H7 (cell line): ENCODE results near the gene SLC17A8. TPM values are rescaled to one million over a fixed set of nuclear protein-coding genes. Genes with fewer than 3 reads are reported as not detected.
"Not testable (repeated sequence)": the region's sequence is repeated elsewhere in the genome, so short reads cannot be mapped to it uniquely, and the experiment has no call there.

ENCODE experiments used
- DNase-seq: peaks from one replicate; pipeline ENCODE4 v3.0.0; 2012
- H3K27me3 ChIP-seq: 2 replicates; pipeline ENCODE4 v1.6.0; 2011; ENCODE audit warnings: mild to moderate bottlenecking, low read length; ENCODE audit not compliant: control insufficient read depth, insufficient read depth
- H3K36me3 ChIP-seq: replicated peaks from 2 replicates; pipeline ENCODE4 v1.5.1; 2011; ENCODE audit warnings: low read length; ENCODE audit not compliant: control insufficient read depth, insufficient read depth
- H3K4me3 ChIP-seq: 2 replicates; pipeline ENCODE4 v1.5.1; 2011; ENCODE audit warnings: low read depth, mild to moderate bottlenecking, control low read depth, low read length, moderate library complexity; ENCODE audit not compliant: insufficient read depth
- total RNA-seq: library from RNA; depleted of rRNA; stranded (reverse); fragments of >200 nt; shearing (Covaris generic); gene quantifications from 2 replicates; pipeline ENCODE4 v1.2.3, GENCODE V29; 2014

The SLC17A8 gene
- total RNA-seq, 1 experiment from 2014 or later = not detected

GRCh38 chr12:100426145-100426544 lies 69.3 kb downstream of the SLC17A8 start:
- DNase-seq = no peak
- no peaks in the 10 kb centered on the region for H3K27me3 ChIP-seq
- no peak overlapping the region for H3K4me3 ChIP-seq
- no peaks in the 10 kb centered on the region for H3K36me3 ChIP-seq

- no peak for DNase-seq
- no peaks in the 10 kb centered on the region for H3K36me3 ChIP-seq
- no peak overlapping the region for H3K4me3 ChIP-seq
- no peaks in the 10 kb centered on the region for H3K27me3 ChIP-seq
Measured at GRCh38 chr12:100427078-100427477, 70.2 kb downstream of the SLC17A8 start.

GRCh38 chr12:100430251-100430650 lies 73.4 kb downstream of the SLC17A8 start:
- not testable (repeated sequence) for DNase-seq, H3K27me3 ChIP-seq, H3K4me3 ChIP-seq, H3K36me3 ChIP-seq

GRCh38 chr12:100433701-100434100 lies 76.8 kb downstream of the SLC17A8 start:
- H3K36me3 ChIP-seq = no peaks in the 10 kb centered on the region
- no peak overlapping the region for H3K4me3 ChIP-seq
- DNase-seq = no peak
- no peaks in the 10 kb centered on the region for H3K27me3 ChIP-seq

- no peak overlapping the region for H3K4me3 ChIP-seq
- no peak for DNase-seq
- no peaks in the 10 kb centered on the region for H3K27me3 ChIP-seq
- H3K36me3 ChIP-seq = no peaks in the 10 kb centered on the region
Measured at GRCh38 chr12:100434177-100434576, 77.3 kb downstream of the SLC17A8 start.

GRCh38 chr12:100435957-100436356 lies 79.1 kb downstream of the SLC17A8 start:
- Histone ChIP-seq H3K36me3 (no peaks in the 10 kb centered on the region), H3K27me3 (no peaks in the 10 kb centered on the region), H3K4me3 (no peak overlapping the region)
- no peak for DNase-seq

GRCh38 chr12:100437038-100437841 lies 80.4 kb downstream of the SLC17A8 start:
- H3K27me3 ChIP-seq = no peaks in the 10 kb centered on the region
- no peaks in the 10 kb centered on the region for H3K36me3 ChIP-seq
- DNase-seq = no peak
- H3K4me3 ChIP-seq = no peak overlapping the region

GRCh38 chr12:100439797-100440196 lies 82.9 kb downstream of the SLC17A8 start:
- H3K4me3 ChIP-seq = no peak overlapping the region
- no peaks in the 10 kb centered on the region for H3K27me3 ChIP-seq
- DNase-seq = no peak
- no peaks in the 10 kb centered on the region for H3K36me3 ChIP-seq

GRCh38 chr12:100442403-100442802 lies 85.5 kb downstream of the SLC17A8 start:
- DNase-seq = no peak
- no peaks in the 10 kb centered on the region for H3K36me3 ChIP-seq
- H3K27me3 ChIP-seq = no peaks in the 10 kb centered on the region
- H3K4me3 ChIP-seq = no peak overlapping the region

- no peaks in the 10 kb centered on the region for H3K36me3 ChIP-seq
- H3K27me3 ChIP-seq = no peaks in the 10 kb centered on the region
- H3K4me3 ChIP-seq = no peak overlapping the region
- no peak for DNase-seq
Measured at GRCh38 chr12:100443434-100443833, 86.6 kb downstream of the SLC17A8 start.

- no peak overlapping the region for H3K4me3 ChIP-seq
- DNase-seq = no peak
Measured at GRCh38 chr12:100445081-100445481, 88.2 kb downstream of the SLC17A8 start.

GRCh38 chr12:100447381-100447780 lies 90.5 kb downstream of the SLC17A8 start:
- Histone ChIP-seq H3K27me3 (no peaks in the 10 kb centered on the region), H3K4me3 (no peak overlapping the region), H3K36me3 (no peaks in the 10 kb centered on the region)
- peak; percentile 26 for DNase-seq

More at GRCh38 chr12:100445081-100445481, 88.2 kb downstream of the SLC17A8 start:
- H3K27me3 ChIP-seq = no peaks in the 10 kb centered on the region
- no peaks in the 10 kb centered on the region for H3K36me3 ChIP-seq

- H3K27me3 ChIP-seq = no peaks in the 10 kb centered on the region
- H3K36me3 ChIP-seq = no peaks in the 10 kb centered on the region
- no peak overlapping the region for H3K4me3 ChIP-seq
- DNase-seq = no peak
Measured at GRCh38 chr12:100448656-100449055, 91.8 kb downstream of the SLC17A8 start.

- no peaks in the 10 kb centered on the region for H3K27me3 ChIP-seq
- no peak for DNase-seq
- H3K4me3 ChIP-seq = no peak overlapping the region
- H3K36me3 ChIP-seq = no peaks in the 10 kb centered on the region
Measured at GRCh38 chr12:100450735-100451134, 93.9 kb downstream of the SLC17A8 start.

- H3K27me3 ChIP-seq = no peaks in the 10 kb centered on the region
- H3K36me3 ChIP-seq = no peaks in the 10 kb centered on the region
- no peak overlapping the region for H3K4me3 ChIP-seq
- DNase-seq = no peak
Measured at GRCh38 chr12:100453951-100454350, 97.1 kb downstream of the SLC17A8 start.
